Adrenal gland (tissue), 12 donors: ENCODE data around the gene FAM149B1. TPM values are rescaled to one million over a fixed set of nuclear protein-coding genes. Genes with fewer than 3 reads are reported as not detected.

Source experiments
- DNase-seq, 7 donors: peaks; one replicate each; pipeline ENCODE4 v3.0.0-alpha.2; 2019 to 2020
- H3K27ac ChIP-seq, 5 donors: fragments of 200-600 bp; sonication (generic) in 4 of 5; 1 replicate in 3 of 5; 2 replicates in 2 of 5; pipeline versions ENCODE4 v1.5.1 to v1.8.0; 2016 to 2020; ENCODE audit warnings: mild to moderate bottlenecking in 1 of 5
- H3K27me3 ChIP-seq: fragments of 200-600 bp; 2 replicates; pipeline ENCODE4 v1.8.0; 2021
- H3K36me3 ChIP-seq, 2 donors: fragments of 200-600 bp; replicated peaks in 1 of 2; 1 replicate in 1 of 2; 2 replicates in 1 of 2; pipeline versions ENCODE4 v1.5.1 to v1.8.0; 2018 to 2022
- H3K4me1 ChIP-seq, 2 donors: fragments of 200-600 bp; replicated peaks in 1 of 2; 1 replicate in 1 of 2; 2 replicates in 1 of 2; pipeline versions ENCODE4 v1.5.1 to v1.8.0; 2018 to 2021
- H3K4me3 ChIP-seq, 4 donors: fragments of 200-600 bp; sonication (generic) in 3 of 4; one replicate each; pipeline ENCODE4 v1.5.1; 2016 to 2018
- H3K9me3 ChIP-seq, 3 donors: fragments of 200-600 bp; sonication (generic) in 1 of 3; replicated peaks in 1 of 3; 1 replicate in 2 of 3; 2 replicates in 1 of 3; pipeline versions ENCODE4 v1.5.1 to v1.8.0; 2016 to 2021
- POLR2A ChIP-seq, 2 donors: fragments of 450-650 bp; IDR thresholded peaks; one replicate each; pipeline ENCODE4 v1.6.1; 2017; ENCODE audit warnings: antibody characterized with exemption in 2 of 2, mild to moderate bottlenecking in 2 of 2, moderate library complexity in 1 of 2
- WGBS, 4 donors: extraction: QIAGEN DNeasy Blood & Tissue Kit in 2 of 4; methylation state at CpG; one replicate each; pipeline versions ENCODE4 v1.1.5 to v1.1.7; 2013 to 2017; 5-methylcytosine and 5-hydroxymethylcytosine counted together
- intact Hi-C, 2 donors: fragments of 100-400 bp; cut with DNase I; formaldehyde crosslinking; loops; one replicate each; pipeline versions ENCODE4 v1.14.1 to v1.15.0; 2022 to 2023
- polyA plus RNA-seq, 3 donors: library from polyadenylated mRNA; stranded (reverse); fragments of 200-250 nt in 2 of 3; fragments of 350-450 nt in 1 of 3; fragmentation: Illumina TruSeq in 1 of 3; extraction: RNeasy Lipid Tissue Mini Kit (QIAGEN cat#74804) in 1 of 3; gene quantifications; one replicate each; pipeline ENCODE4 v1.2.3, GENCODE V29; 2013 to 2014
- total RNA-seq, 9 donors: library from RNA; depleted of rRNA in 4 of 9; stranded (reverse); fragments of >200 nt in 4 of 9; fragments of 120-200 nt in 1 of 9; fragmentation: NEBNext Ultra II Directional in 1 of 9; extraction: Animal tissue kit (Norgen Biotek cat#: 25700) in 1 of 9; gene quantifications; one replicate each; pipeline versions ENCODE4 v1.1.0 to v1.2.4, GENCODE V29; 2013 to 2023
- TF ChIP-seq, protein P1 (sequence below), 6 experiments: fragments of 450-650 bp in 4 of 6; fragments of 200-600 bp in 2 of 6; sonication (generic) in 1 of 6; IDR thresholded peaks; 1 replicate in 5 of 6; 2 replicates in 1 of 6; pipeline versions ENCODE4 v1.5.1 to v1.8.0; 2016 to 2021; ENCODE audit warnings: antibody characterized with exemption in 6 of 6, mild to moderate bottlenecking in 2 of 6, moderate library complexity in 1 of 6
- donor health status: healthy with polysubstance abuse.
- donor health status: Bipolar disorder and iron deficiency.
- donor health status: DM: yes; HTN: yes; CAD: no.
- donor health status: DM: no; HTN: no; CAD: no.
- donor health status: DM: no; HTN: no; CAD: no.
- donor health status: DM: yes; HTN: yes; CAD: no.

Gene FAM149B1
- total and polyA plus RNA-seq, 12 donors, result 10.9 to 36.7 (median 20.1) TPM

DNA sequence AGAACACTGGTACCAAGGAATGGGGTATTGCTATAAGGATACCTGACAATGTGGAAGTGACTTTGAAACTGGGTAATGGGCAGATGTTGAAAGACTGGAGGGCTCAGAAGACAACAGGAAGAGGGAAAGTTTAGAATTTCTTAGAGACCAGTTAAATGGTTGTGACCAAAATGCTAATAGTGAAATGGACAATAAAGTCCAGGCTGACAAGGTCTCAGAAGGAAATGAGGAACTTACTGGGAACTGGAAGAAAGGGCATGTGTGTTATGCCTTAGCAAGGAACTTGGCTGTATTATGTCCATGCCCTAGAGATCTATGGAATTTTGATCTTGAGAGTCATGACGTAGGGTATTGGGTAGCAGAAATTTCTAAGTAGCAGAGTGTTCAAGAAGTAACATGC is 38.0 kb downstream of the FAM149B1 start:
- 94 to 100% (median 94%) methylated on average over 1 of the region's 1 CpG for WGBS, 4 donors
- no peaks in the 10 kb centered on the region for H3K36me3 ChIP-seq
- intact Hi-C loops, result no loop called here
- H3K27me3 ChIP-seq, result no peaks in the 10 kb centered on the region
- H3K9me3 ChIP-seq, result no peaks in the 10 kb centered on the region
- H3K4me1 ChIP-seq, result no peaks in the 10 kb centered on the region
- no peak for DNase-seq
- no peak overlapping the region for H3K27ac ChIP-seq
- TF ChIP-seq, protein P1, sequence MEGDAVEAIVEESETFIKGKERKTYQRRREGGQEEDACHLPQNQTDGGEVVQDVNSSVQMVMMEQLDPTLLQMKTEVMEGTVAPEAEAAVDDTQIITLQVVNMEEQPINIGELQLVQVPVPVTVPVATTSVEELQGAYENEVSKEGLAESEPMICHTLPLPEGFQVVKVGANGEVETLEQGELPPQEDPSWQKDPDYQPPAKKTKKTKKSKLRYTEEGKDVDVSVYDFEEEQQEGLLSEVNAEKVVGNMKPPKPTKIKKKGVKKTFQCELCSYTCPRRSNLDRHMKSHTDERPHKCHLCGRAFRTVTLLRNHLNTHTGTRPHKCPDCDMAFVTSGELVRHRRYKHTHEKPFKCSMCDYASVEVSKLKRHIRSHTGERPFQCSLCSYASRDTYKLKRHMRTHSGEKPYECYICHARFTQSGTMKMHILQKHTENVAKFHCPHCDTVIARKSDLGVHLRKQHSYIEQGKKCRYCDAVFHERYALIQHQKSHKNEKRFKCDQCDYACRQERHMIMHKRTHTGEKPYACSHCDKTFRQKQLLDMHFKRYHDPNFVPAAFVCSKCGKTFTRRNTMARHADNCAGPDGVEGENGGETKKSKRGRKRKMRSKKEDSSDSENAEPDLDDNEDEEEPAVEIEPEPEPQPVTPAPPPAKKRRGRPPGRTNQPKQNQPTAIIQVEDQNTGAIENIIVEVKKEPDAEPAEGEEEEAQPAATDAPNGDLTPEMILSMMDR (IDR thresholded peaks at IDR 0.05), result no peak
- no peak for TF ChIP-seq POLR2A (IDR thresholded peaks at IDR 0.05)
- H3K4me3 ChIP-seq, result no peak overlapping the region

GRCh38 chr10:73206385-73206784 is 38.5 kb downstream of the FAM149B1 start:
- no peak for DNase-seq
- Histone ChIP-seq H3K4me1 (no peaks in the 10 kb centered on the region), H3K9me3 (no peaks in the 10 kb centered on the region), H3K27me3 (no peaks in the 10 kb centered on the region), H3K27ac (no peak overlapping the region), H3K36me3 (no peaks in the 10 kb centered on the region), H3K4me3 (no peak overlapping the region)
- intact Hi-C loops, result no loop called here
- 95 to 98% (median 97%) methylated on average over 5 of the region's 5 CpGs for WGBS, 4 donors
- TF ChIP-seq POLR2A (IDR thresholded peaks at IDR 0.05), result no peak
- TF ChIP-seq, protein P1 (IDR thresholded peaks at IDR 0.05), result no peak

GRCh38 chr10:73207883-73208282 is 40.0 kb downstream of the FAM149B1 start:
- no peaks in the 10 kb centered on the region for H3K36me3 ChIP-seq
- no peak for TF ChIP-seq POLR2A (IDR thresholded peaks at IDR 0.05)
- TF ChIP-seq, protein P1 (IDR thresholded peaks at IDR 0.05), result no peak

GRCh38 chr10:73209705-73210104 is 41.8 kb downstream of the FAM149B1 start:
- no peaks in the 10 kb centered on the region for H3K9me3 ChIP-seq
- 76 to 90% (median 80%) methylated on average over 1 of the region's 1 CpG for WGBS, 4 donors
- no peak overlapping the region for H3K27ac ChIP-seq
- TF ChIP-seq, protein P1 (IDR thresholded peaks at IDR 0.05), result no peak
- TF ChIP-seq POLR2A (IDR thresholded peaks at IDR 0.05), result no peak
- H3K4me1 ChIP-seq, result peaks cover 0 to 9% of the 10 kb centered on the region in 2 donors
- DNase-seq, result no peak
- no peaks in the 10 kb centered on the region for H3K27me3 ChIP-seq
- no peaks in the 10 kb centered on the region for H3K36me3 ChIP-seq
- intact Hi-C loops, result no loop called here
- H3K4me3 ChIP-seq, result no peak overlapping the region

More at GRCh38 chr10:73207883-73208282, 40.0 kb downstream of the FAM149B1 start:
- no peak overlapping the region for H3K4me3 ChIP-seq
- no peaks in the 10 kb centered on the region for H3K9me3 ChIP-seq
- no peak overlapping the region for H3K27ac ChIP-seq
- intact Hi-C loops, result no loop called here
- WGBS, 4 donors, result 84 to 96% (median 85%) methylated on average over 2 of the region's 2 CpGs
- no peak for DNase-seq
- H3K4me1 ChIP-seq, result peaks cover 0 to 7% of the 10 kb centered on the region in 2 donors
- no peaks in the 10 kb centered on the region for H3K27me3 ChIP-seq
